Ascending aorta (tissue), 2 donors: ENCODE results near the gene DPM3. TPM values are rescaled to one million over a fixed set of nuclear protein-coding genes. Genes with fewer than 3 reads are reported as not detected.

Experiments used
- DNase-seq, 2 donors: peaks; one replicate each; pipeline ENCODE4 v3.0.0-alpha.2; 2019; ENCODE audit warnings: low spot score in 2 of 2
- H3K27ac ChIP-seq, 2 donors: fragments of 200-600 bp; sonication (generic); one replicate each; pipeline ENCODE4 v1.5.1; 2016 to 2017; ENCODE audit warnings: mild to moderate bottlenecking in 1 of 2
- H3K27me3 ChIP-seq: fragments of 200-600 bp; sonication (generic); one replicate; pipeline ENCODE4 v1.5.1; 2017
- H3K36me3 ChIP-seq, 2 donors: fragments of 200-600 bp; sonication (generic); one replicate each; pipeline ENCODE4 v1.5.1; 2016
- H3K4me1 ChIP-seq, 2 donors: fragments of 200-600 bp; sonication (generic); one replicate each; pipeline ENCODE4 v1.5.1; 2016 to 2017; ENCODE audit warnings: mild to moderate bottlenecking in 1 of 2
- H3K4me3 ChIP-seq, 2 donors: fragments of 200-600 bp; sonication (generic); one replicate each; pipeline ENCODE4 v1.5.1; 2016 to 2017; ENCODE audit warnings: mild to moderate bottlenecking in 1 of 2
- H3K9me3 ChIP-seq, 2 donors: fragments of 200-600 bp; sonication (generic); one replicate each; pipeline ENCODE4 v1.5.1; 2016
- intact Hi-C: fragments of 100-400 bp; cut with DNase I; formaldehyde crosslinking; loops from one replicate; pipeline ENCODE4 v1.15.1; 2023
- total RNA-seq: library from RNA; depleted of rRNA; stranded (reverse); fragments of >200 nt; gene quantifications from one replicate; pipeline ENCODE4 v1.1.0, GENCODE V29; 2016
- TF ChIP-seq, protein P1 (sequence below), 3 experiments: fragments of 200-600 bp in 2 of 3; fragments of 450-650 bp in 1 of 3; sonication (generic) in 2 of 3; IDR thresholded peaks; one replicate each; pipeline ENCODE4 v1.5.1; 2016 to 2019; ENCODE audit warnings: antibody characterized with exemption in 3 of 3, mild to moderate bottlenecking in 1 of 3, moderate library complexity in 1 of 3

Gene DPM3
- total RNA-seq, 1 donor from 2014 or later, result 78.2 TPM

DNA sequence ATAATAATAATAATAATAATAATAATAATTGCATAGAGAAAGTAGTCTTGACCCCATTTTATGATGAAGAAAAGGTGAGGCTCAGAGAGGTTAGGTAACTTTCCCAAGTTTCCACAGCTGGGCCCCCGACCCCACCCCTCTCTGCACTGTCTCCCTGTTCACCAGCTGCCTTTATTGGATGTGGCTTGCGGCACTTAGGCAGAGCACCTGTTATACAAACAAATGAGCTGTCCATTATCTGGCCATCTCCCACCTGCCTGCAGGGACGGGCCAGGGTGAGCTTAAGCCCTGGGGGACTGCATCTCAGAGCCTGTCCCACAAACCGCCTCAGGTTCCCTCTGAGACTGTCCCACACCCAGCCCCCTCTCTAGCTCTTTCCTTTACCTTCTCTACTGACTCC lies 22.7 kb downstream of the DPM3 start:
- H3K27ac ChIP-seq, result no peak overlapping the region
- TF ChIP-seq, protein P1, sequence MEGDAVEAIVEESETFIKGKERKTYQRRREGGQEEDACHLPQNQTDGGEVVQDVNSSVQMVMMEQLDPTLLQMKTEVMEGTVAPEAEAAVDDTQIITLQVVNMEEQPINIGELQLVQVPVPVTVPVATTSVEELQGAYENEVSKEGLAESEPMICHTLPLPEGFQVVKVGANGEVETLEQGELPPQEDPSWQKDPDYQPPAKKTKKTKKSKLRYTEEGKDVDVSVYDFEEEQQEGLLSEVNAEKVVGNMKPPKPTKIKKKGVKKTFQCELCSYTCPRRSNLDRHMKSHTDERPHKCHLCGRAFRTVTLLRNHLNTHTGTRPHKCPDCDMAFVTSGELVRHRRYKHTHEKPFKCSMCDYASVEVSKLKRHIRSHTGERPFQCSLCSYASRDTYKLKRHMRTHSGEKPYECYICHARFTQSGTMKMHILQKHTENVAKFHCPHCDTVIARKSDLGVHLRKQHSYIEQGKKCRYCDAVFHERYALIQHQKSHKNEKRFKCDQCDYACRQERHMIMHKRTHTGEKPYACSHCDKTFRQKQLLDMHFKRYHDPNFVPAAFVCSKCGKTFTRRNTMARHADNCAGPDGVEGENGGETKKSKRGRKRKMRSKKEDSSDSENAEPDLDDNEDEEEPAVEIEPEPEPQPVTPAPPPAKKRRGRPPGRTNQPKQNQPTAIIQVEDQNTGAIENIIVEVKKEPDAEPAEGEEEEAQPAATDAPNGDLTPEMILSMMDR (IDR thresholded peaks at IDR 0.05), result no peak
- intact Hi-C loops, result no loop called here
- no peaks in the 10 kb centered on the region for H3K27me3 ChIP-seq
- H3K4me3 ChIP-seq, result no peak overlapping the region
- no peaks in the 10 kb centered on the region for H3K36me3 ChIP-seq
- no peaks in the 10 kb centered on the region for H3K4me1 ChIP-seq
- DNase-seq, result no peak
- no peaks in the 10 kb centered on the region for H3K9me3 ChIP-seq

DNA sequence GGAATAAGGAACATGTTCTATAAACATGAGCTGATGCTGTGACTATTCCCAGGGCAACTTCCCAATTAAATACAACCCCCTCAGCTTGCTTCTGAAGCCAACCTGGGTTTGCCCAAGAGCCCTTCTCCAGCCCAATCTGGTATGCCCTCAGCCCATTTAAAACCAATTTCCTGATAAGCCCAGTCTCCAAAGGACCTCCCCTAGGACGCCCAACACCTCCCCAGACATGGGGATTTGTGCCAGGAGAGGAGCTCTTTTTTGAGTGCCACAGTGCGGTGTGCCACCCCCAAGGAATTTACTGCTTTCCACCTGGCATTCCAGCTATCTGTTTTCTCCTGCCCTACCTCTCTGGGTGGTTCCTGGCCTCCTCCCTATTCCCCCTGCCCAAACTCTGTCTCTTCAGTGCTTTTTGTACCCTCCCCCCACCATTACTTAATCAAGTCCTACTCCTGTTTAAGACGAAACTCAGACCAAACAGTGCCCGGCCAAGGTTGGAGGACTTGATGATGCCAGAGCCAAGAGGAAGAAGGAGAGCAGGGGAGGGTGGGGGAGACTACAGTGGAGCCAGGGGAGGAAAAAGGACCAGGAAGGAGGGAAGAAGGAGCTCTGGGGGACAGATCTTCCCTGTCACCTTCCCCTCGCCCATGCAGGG lies 24.1 kb downstream of the DPM3 start:
- TF ChIP-seq, protein P1 (IDR thresholded peaks at IDR 0.05), result no peak
- intact Hi-C loops, result no loop called here
- Histone ChIP-seq H3K27me3 (no peaks in the 10 kb centered on the region), H3K4me3 (no peak overlapping the region), H3K27ac (no peak overlapping the region), H3K9me3 (no peaks in the 10 kb centered on the region), H3K4me1 (no peaks in the 10 kb centered on the region), H3K36me3 (no peaks in the 10 kb centered on the region)
- DNase-seq, result no peak

DNA sequence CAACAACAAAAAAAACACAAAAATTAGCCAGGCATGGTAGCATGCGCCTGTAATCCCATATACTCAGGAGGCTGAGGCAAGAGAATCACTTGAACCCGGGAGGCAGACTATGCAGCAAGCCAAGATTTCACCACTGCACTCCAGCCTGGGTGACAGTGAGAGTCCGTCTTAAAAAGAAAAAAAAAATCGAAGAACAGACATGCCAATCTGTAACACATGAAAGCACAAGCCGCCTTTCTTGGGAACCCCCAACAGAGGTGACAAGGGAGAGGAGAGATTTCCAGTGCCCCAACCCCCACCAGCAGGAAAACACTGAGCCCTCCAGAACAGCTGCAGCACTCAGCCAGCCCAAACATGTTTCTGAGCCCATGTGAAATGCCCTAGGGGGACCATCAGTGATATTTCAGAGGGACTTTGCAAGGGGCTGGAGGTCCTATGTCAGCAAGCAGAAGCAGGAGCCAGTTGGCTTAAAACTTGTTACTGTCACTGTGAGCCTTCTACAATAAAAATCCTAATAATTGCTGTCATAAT lies 26.8 kb downstream of the DPM3 start:
- TF ChIP-seq, protein P1 (IDR thresholded peaks at IDR 0.05), result no peak
- intact Hi-C loops, result no loop called here
- no peak for DNase-seq

DNA sequence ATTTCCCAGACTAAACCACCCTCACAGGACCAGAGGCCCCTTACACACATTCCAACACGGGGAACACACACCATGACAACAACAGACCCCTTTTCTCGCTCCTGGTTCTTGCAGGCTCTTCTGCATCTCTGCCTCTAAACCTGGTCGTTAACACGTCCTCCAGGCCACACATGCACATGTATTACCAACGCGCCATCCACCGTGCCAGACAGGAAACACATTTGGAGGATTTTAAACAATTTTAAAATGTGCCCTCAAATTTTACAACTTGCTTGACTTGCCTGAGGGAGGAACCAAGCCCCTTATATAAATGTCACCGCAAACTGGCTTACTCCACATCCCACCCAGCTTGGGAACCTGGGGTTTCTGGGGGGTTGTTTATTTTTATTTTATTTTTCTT lies 29.5 kb downstream of the DPM3 start:
- DNase-seq, result no peak
- TF ChIP-seq, protein P1 (IDR thresholded peaks at IDR 0.05), result no peak
- no peak overlapping the region for H3K27ac ChIP-seq
- H3K36me3 ChIP-seq, result no peaks in the 10 kb centered on the region
- intact Hi-C loops, result no loop called here
- no peaks in the 10 kb centered on the region for H3K9me3 ChIP-seq
- no peaks in the 10 kb centered on the region for H3K4me1 ChIP-seq
- H3K27me3 ChIP-seq, result no peaks in the 10 kb centered on the region
- no peak overlapping the region for H3K4me3 ChIP-seq

More for the DNA sequence above, 26.8 kb downstream of the DPM3 start:
- H3K27me3 ChIP-seq, result no peaks in the 10 kb centered on the region
- H3K9me3 ChIP-seq, result no peaks in the 10 kb centered on the region
- H3K27ac ChIP-seq, result no peak overlapping the region
- H3K4me3 ChIP-seq, result no peak overlapping the region
- no peaks in the 10 kb centered on the region for H3K36me3 ChIP-seq
- H3K4me1 ChIP-seq, result no peaks in the 10 kb centered on the region

- H3K9me3 ChIP-seq, result no peaks in the 10 kb centered on the region
- no peaks in the 10 kb centered on the region for H3K4me1 ChIP-seq
- H3K27me3 ChIP-seq, result no peaks in the 10 kb centered on the region
- intact Hi-C loops, result no loop called here
- no peak overlapping the region for H3K27ac ChIP-seq
- no peak overlapping the region for H3K4me3 ChIP-seq
- no peaks in the 10 kb centered on the region for H3K36me3 ChIP-seq
- no peak for DNase-seq
- TF ChIP-seq, protein P1 (IDR thresholded peaks at IDR 0.05), result no peak
These were observed 29.9 kb downstream of the DPM3 start for GRCh38 chr1:155110381-155110780.
